CD14-positive monocyte (primary cell): Measurements from ENCODE around the gene ERICH4. TPM values are rescaled to one million over a fixed set of nuclear protein-coding genes. Genes with fewer than 3 reads are reported as not detected.

Experiments used
- DNase-seq, 3 donors: peaks; one replicate each; pipeline ENCODE4 v3.0.0-alpha.2; 2011 to 2022
- H2AFZ ChIP-seq: 2 replicates; pipeline ENCODE4 v1.6.0; 2012; ENCODE audit warnings: mild to moderate bottlenecking, low read depth, low read length, inconsistent platforms; ENCODE audit not compliant: insufficient read depth, poor library complexity, severe bottlenecking
- H3K27ac ChIP-seq, 2 donors: 1 replicate in 1 of 2; 2 replicates in 1 of 2; pipeline ENCODE4 v1.5.1; 2012 to 2013; ENCODE audit warnings: low read length in 2 of 2, control low read depth in 1 of 2, inconsistent platforms in 1 of 2, low read depth in 1 of 2, mild to moderate bottlenecking in 1 of 2
- H3K27me3 ChIP-seq, 2 donors: one replicate each; pipeline versions ENCODE4 v1.6.0 to v1.6.1; 2011 to 2013; ENCODE audit warnings: low read length in 2 of 2; ENCODE audit not compliant: control insufficient read depth in 2 of 2, insufficient read depth in 2 of 2
- H3K36me3 ChIP-seq, 2 donors: replicated peaks in 1 of 2; 1 replicate in 1 of 2; 2 replicates in 1 of 2; pipeline versions ENCODE4 v1.5.1 to v1.6.1; 2012 to 2013; ENCODE audit warnings: low read length in 2 of 2, control low read depth in 1 of 2, inconsistent platforms in 1 of 2, mild to moderate bottlenecking in 1 of 2; ENCODE audit not compliant: insufficient read depth in 2 of 2, control insufficient read depth in 1 of 2
- H3K4me1 ChIP-seq, 2 donors: 1 replicate in 1 of 2; 2 replicates in 1 of 2; pipeline versions ENCODE4 v1.5.1 to v1.6.1; 2012 to 2013; ENCODE audit warnings: low read length in 2 of 2, control low read depth in 1 of 2, inconsistent platforms in 1 of 2, mild to moderate bottlenecking in 1 of 2, moderate library complexity in 1 of 2; ENCODE audit not compliant: insufficient read depth in 2 of 2, control insufficient read depth in 1 of 2
- H3K4me2 ChIP-seq: replicated peaks from 2 replicates; pipeline ENCODE3; 2012; ENCODE audit warnings: low read length, moderate library complexity, mild to moderate bottlenecking; ENCODE audit not compliant: poor library complexity, severe bottlenecking; ENCODE audit errors: extremely low read depth
- H3K4me3 ChIP-seq, 3 experiments: fragments of 200-600 bp in 1 of 3; sonication (generic) in 1 of 3; replicated peaks in 1 of 3; 1 replicate in 2 of 3; 2 replicates in 1 of 3; pipeline ENCODE4 v1.5.1; 2011 to 2013; ENCODE audit warnings: low read length in 3 of 3, mild to moderate bottlenecking in 3 of 3, control low read depth in 2 of 3, low read depth in 2 of 3, inconsistent platforms in 1 of 3, moderate library complexity in 1 of 3
- H3K79me2 ChIP-seq: 2 replicates; pipeline ENCODE4 v1.6.0; 2012; ENCODE audit warnings: mild to moderate bottlenecking, control low read depth, inconsistent platforms, low read length, moderate library complexity; ENCODE audit not compliant: insufficient read depth
- H3K9ac ChIP-seq: 2 replicates; pipeline ENCODE4 v1.6.0; 2017; ENCODE audit warnings: low read length, mild to moderate bottlenecking; ENCODE audit not compliant: insufficient read depth, poor library complexity, severe bottlenecking
- H3K9me3 ChIP-seq, 2 donors: replicated peaks in 1 of 2; 1 replicate in 1 of 2; 2 replicates in 1 of 2; pipeline versions ENCODE4 v1.5.1 to v1.6.1; 2012 to 2013; ENCODE audit warnings: low read length in 2 of 2, control low read depth in 1 of 2; ENCODE audit not compliant: control insufficient read depth in 1 of 2, insufficient read depth in 1 of 2
- H4K20me1 ChIP-seq: 2 replicates; pipeline ENCODE4 v1.6.0; 2012; ENCODE audit warnings: mild to moderate bottlenecking, low read length, control low read depth, moderate library complexity; ENCODE audit not compliant: insufficient read depth
- H3K27ac Mint-ChIP-seq, 7 donors: one replicate each; pipeline ENCODE4 v1.8.0; 2020; ENCODE audit warnings: mild to moderate bottlenecking in 7 of 7, mixed read lengths in 7 of 7, moderate library complexity in 6 of 7, inconsistent platforms in 2 of 7
- H3K27me3 Mint-ChIP-seq, 3 donors: one replicate each; pipeline ENCODE4 v1.8.0; 2021 to 2022; ENCODE audit warnings: low read depth in 3 of 3, mild to moderate bottlenecking in 3 of 3, mixed read lengths in 3 of 3, moderate library complexity in 3 of 3, inconsistent platforms in 1 of 3
- H3K36me3 Mint-ChIP-seq, 2 donors: one replicate each; pipeline ENCODE4 v1.8.0; 2020; ENCODE audit warnings: mixed read lengths in 2 of 2, inconsistent platforms in 1 of 2, mild to moderate bottlenecking in 1 of 2
- H3K4me1 Mint-ChIP-seq: one replicate; pipeline ENCODE4 v1.8.0; 2020; ENCODE audit warnings: mild to moderate bottlenecking, mixed read lengths
- H3K4me3 Mint-ChIP-seq, 2 donors: one replicate each; pipeline ENCODE4 v1.8.0; 2020; ENCODE audit warnings: mild to moderate bottlenecking in 2 of 2, mixed read lengths in 2 of 2, moderate library complexity in 1 of 2
- H3K9me3 Mint-ChIP-seq, 7 donors: one replicate each; pipeline ENCODE4 v1.8.0; 2020 to 2022; ENCODE audit warnings: mixed read lengths in 7 of 7, mild to moderate bottlenecking in 6 of 7, moderate library complexity in 6 of 7, inconsistent platforms in 2 of 7
- CTCF ChIP-seq: fragments of 200-600 bp; IDR thresholded peaks from one replicate; pipeline ENCODE4 v1.8.0; 2022; ENCODE audit warnings: antibody characterized with exemption, mild to moderate bottlenecking
- WGBS: methylation state at CpG from one replicate; pipeline ENCODE4 v1.1.5; 2013; ENCODE audit warnings: missing lambda C conversion rate; ENCODE audit not compliant: insufficient coverage; 5-methylcytosine and 5-hydroxymethylcytosine counted together
- intact Hi-C, 2 donors: fragments of 100-400 bp; cut with micrococcal nuclease; formaldehyde crosslinking; loops; one replicate each; pipeline versions ENCODE4 v1.15.0 to v1.15.1; 2023
- polyA plus RNA-seq, 3 donors: library from polyadenylated mRNA; depleted of rRNA in 1 of 3; unstranded in 2 of 3; stranded (reverse) in 1 of 3; fragments of 300-500 nt in 2 of 3; fragments of >200 nt in 1 of 3; fragmentation: Illumina TruSeq in 2 of 3; gene quantifications; 1 replicate in 2 of 3; 2 replicates in 1 of 3; pipeline ENCODE4 v1.2.3, GENCODE V29; 2012 to 2021

The ERICH4 gene
- polyA plus RNA-seq, 3 donors: 0.09 TPM; not detected in 2

- Histone ChIP-seq H3K36me3 (peaks cover 0 to 16% of the 10 kb centered on the region in 2 donors), H3K4me3 (no peak overlapping the region), H3K9ac (no peak overlapping the region), H3K27ac (no peak overlapping the region), H4K20me1 (no peaks in the 10 kb centered on the region), H3K4me1 (peaks cover 23 to 24% of the 10 kb centered on the region in 2 donors), H2AFZ (no peak overlapping the region), H3K27me3 (no peaks in the 10 kb centered on the region), H3K9me3 (no peaks in the 10 kb centered on the region), H3K4me2 (no peak overlapping the region), H3K79me2 (peaks cover 27% of the 10 kb centered on the region)
- peaks cover 14 to 18% of the 10 kb centered on the region in 2 donors for H3K36me3 Mint-ChIP-seq
- intact Hi-C loops: loop anchor here in 1 of 2 donors (10.0 kb wide), 1 partner anchor 93 kb away; no protein-coding TSS in a partner anchor
- no peak for TF ChIP-seq CTCF
- H3K27ac Mint-ChIP-seq: peak overlapping the region in 2 of 7 donors; percentile 16 to 71
- WGBS: 92% methylated on average over 7 of the region's 15 CpGs
- H3K4me1 Mint-ChIP-seq: peaks cover 34% of the 10 kb centered on the region
- no peaks in the 10 kb centered on the region for H3K9me3 Mint-ChIP-seq
- no peak for DNase-seq
- peaks cover 1 to 5% (median 3%) of the 10 kb centered on the region in 3 donors for H3K27me3 Mint-ChIP-seq
- no peak overlapping the region for H3K4me3 Mint-ChIP-seq
These were observed 1.5 kb upstream of the ERICH4 start for GRCh38 chr19:41441321-41441945.

- Histone ChIP-seq H3K79me2 (peaks cover 8% of the 10 kb centered on the region), H3K4me3 (no peak overlapping the region), H3K27me3 (peaks cover 0 to 6% of the 10 kb centered on the region in 2 donors), H3K9me3 (no peaks in the 10 kb centered on the region), H2AFZ (no peak overlapping the region), H3K4me2 (no peak overlapping the region), H4K20me1 (no peaks in the 10 kb centered on the region), H3K36me3 (no peaks in the 10 kb centered on the region), H3K4me1 (peaks cover 27 to 31% of the 10 kb centered on the region in 2 donors), H3K9ac (no peak overlapping the region), H3K27ac (no peak overlapping the region)
- Mint-ChIP-seq H3K4me1 (peaks cover 33% of the 10 kb centered on the region), H3K4me3 (no peak overlapping the region), H3K27me3 (peaks cover 7 to 18% (median 16%) of the 10 kb centered on the region in 3 donors), H3K9me3 (peaks cover 0 to 4% (median 0%) of the 10 kb centered on the region in 7 donors), H3K36me3 (no peaks in the 10 kb centered on the region), H3K27ac (no peak overlapping the region)
- 84% methylated on average over 2 of the region's 6 CpGs for WGBS
- intact Hi-C loops: loop anchor here in 1 of 2 donors (10.0 kb wide), 1 partner anchor 91 kb away; no protein-coding TSS in a partner anchor
- TF ChIP-seq CTCF: no peak
- DNase-seq: no peak
These were observed 978 bp downstream of the ERICH4 start for GRCh38 chr19:41443813-41444455.
